Fibroblast of the aortic adventitia (primary cell): Measurements from ENCODE around the gene DCUN1D5. TPM values are rescaled to one million over a fixed set of nuclear protein-coding genes. Genes with fewer than 3 reads are reported as not detected.
A peak's percentile ranks its signal among the peaks of the same experiment; 100 is the strongest.

ENCODE experiments used
- DNase-seq: peaks from one replicate; pipeline ENCODE4 v3.0.0-alpha.2; 2010; ENCODE audit warnings: low read depth
- H3K4me3 ChIP-seq: 2 replicates; pipeline ENCODE4 v1.5.1; 2011; ENCODE audit warnings: low read depth, mild to moderate bottlenecking, control low read depth, low read length, moderate library complexity
- total RNA-seq: library from RNA; depleted of rRNA; stranded (reverse); fragments of >200 nt; gene quantifications from 2 replicates; pipeline ENCODE4 v1.2.3, GENCODE V29; 2012; ENCODE audit warnings: low replicate concordance
- TF ChIP-seq, protein P1 (sequence below): IDR thresholded peaks from 2 replicates; pipeline ENCODE4 v1.5.1; 2011; ENCODE audit warnings: mild to moderate bottlenecking, low read length, control low read depth, inconsistent platforms; ENCODE audit not compliant: insufficient read depth

Gene DCUN1D5
- total RNA-seq: 55.9 and 136 TPM in 2 replicates

GRCh38 chr11:103091801-103092524, at the start of gene DCUN1D5:
TSS of gene DCUN1D5 (minus strand) at chr11:103092160. CDS start at chr11:103091872, 288 bp downstream.
- peak within 1 kb of the TSS; percentile 84 for H3K4me3 ChIP-seq
- DNase-seq: peak; percentile 94
- TF ChIP-seq, protein P1, sequence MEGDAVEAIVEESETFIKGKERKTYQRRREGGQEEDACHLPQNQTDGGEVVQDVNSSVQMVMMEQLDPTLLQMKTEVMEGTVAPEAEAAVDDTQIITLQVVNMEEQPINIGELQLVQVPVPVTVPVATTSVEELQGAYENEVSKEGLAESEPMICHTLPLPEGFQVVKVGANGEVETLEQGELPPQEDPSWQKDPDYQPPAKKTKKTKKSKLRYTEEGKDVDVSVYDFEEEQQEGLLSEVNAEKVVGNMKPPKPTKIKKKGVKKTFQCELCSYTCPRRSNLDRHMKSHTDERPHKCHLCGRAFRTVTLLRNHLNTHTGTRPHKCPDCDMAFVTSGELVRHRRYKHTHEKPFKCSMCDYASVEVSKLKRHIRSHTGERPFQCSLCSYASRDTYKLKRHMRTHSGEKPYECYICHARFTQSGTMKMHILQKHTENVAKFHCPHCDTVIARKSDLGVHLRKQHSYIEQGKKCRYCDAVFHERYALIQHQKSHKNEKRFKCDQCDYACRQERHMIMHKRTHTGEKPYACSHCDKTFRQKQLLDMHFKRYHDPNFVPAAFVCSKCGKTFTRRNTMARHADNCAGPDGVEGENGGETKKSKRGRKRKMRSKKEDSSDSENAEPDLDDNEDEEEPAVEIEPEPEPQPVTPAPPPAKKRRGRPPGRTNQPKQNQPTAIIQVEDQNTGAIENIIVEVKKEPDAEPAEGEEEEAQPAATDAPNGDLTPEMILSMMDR: no peak

GRCh38 chr11:103125462-103125861, 33.5 kb upstream of the DCUN1D5 start:
- no peak for DNase-seq
- no peak overlapping the region for H3K4me3 ChIP-seq
- TF ChIP-seq, protein P1: no peak

GRCh38 chr11:103114836-103115235, 22.9 kb upstream of the DCUN1D5 start:
- TF ChIP-seq, protein P1: no peak
- H3K4me3 ChIP-seq: no peak overlapping the region
- DNase-seq: no peak

DNA sequence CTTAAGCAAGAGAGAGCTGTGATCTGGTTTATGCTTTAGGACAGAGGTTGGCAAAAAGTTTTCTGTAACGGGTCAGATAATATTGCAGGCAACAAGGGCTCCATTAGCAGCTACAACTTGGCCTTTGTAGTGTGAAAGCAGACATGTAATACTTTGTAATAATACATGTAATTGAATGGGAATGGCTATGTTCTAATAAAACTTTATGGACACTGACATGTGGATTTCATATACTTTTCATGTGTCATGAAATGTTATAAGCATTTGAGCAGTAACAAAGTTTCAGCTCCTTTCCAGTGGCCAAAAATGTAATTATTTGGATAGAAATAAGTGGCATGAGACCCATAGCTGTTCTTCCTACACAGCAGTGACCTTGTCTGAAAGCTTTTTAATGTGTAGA, 20.4 kb upstream of the DCUN1D5 start:
- H3K4me3 ChIP-seq: no peak overlapping the region
- TF ChIP-seq, protein P1: no peak
- peak; percentile 19 for DNase-seq

GRCh38 chr11:103111400-103111799, 19.4 kb upstream of the DCUN1D5 start:
- peak overlapping the region; percentile 41 for H3K4me3 ChIP-seq
- TF ChIP-seq, protein P1: no peak
- no peak for DNase-seq

DNA sequence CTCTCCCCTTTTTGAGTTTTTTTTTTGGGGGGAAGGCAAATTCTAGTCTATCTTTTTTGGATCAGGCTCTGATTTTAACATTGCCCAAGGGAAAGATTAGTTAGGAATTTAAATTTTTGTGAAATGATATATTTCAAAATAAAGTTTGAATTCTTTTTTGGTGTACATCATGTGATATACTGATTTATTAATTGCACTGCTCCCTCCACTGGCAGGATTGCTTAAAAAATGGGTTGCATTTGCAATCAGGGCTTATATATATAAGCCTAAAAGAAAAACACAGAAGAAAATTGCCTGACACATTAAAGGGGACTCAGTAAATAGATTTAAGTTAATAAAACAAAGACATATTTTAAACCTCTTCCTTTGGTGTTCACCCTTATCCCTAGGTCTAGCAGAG, 18.4 kb upstream of the DCUN1D5 start:
- TF ChIP-seq, protein P1: peak; percentile 52
- H3K4me3 ChIP-seq: peak overlapping the region; percentile 96
- peak; percentile 77 for DNase-seq
